ENCODE results near the gene AQP11. TPM values are rescaled to one million over a fixed set of nuclear protein-coding genes. Genes with fewer than 3 reads are reported as not detected.
"Not testable (repeated sequence)": the region's sequence is repeated elsewhere in the genome, so short reads cannot be mapped to it uniquely, and the experiment has no call there.

AQP11 gene
- polyA plus RNA-seq, 1 of the 3 experiments (the other 2 are of a cell fraction): 1.8 TPM

- Histone ChIP-seq H3K27ac (ENCODE audit: low read depth in 2 of 2, low read length in 1 of 2) (no peak overlapping the region; a peak in 1 of 4 replicates), H3K9me3 (no peaks in the 10 kb centered on the region), H3K27me3 (ENCODE audit: insufficient read depth) (no peaks in the 10 kb centered on the region), H3K9me2 (no peaks in the 10 kb centered on the region), H4K20me1 (ENCODE audit: insufficient read depth) (peaks cover 5% of the 10 kb centered on the region; the same call in 1 of the 2 replicates), H3K79me2 (ENCODE audit: insufficient read depth) (peaks cover 98% of the 10 kb centered on the region), H2AFZ (ENCODE audit: low read depth) (no peak overlapping the region), H3K4me3 (ENCODE audit: low read depth in 2 of 2, low read length in 1 of 2) (no peak overlapping the region), H3F3A (replicated peaks; ENCODE audit: insufficient read depth) (no peaks in the 10 kb centered on the region), H3K4me2 (no peak overlapping the region), H3K4me1 (ENCODE audit: control insufficient read depth in 1 of 2, insufficient read depth in 2 of 2, low read depth in 1 of 2, low read length in 1 of 2) (no peaks in the 10 kb centered on the region; a peak in 1 of 4 replicates), H3K9ac (no peak overlapping the region), H3K36me3 (replicated peaks in 1 of 2; ENCODE audit: control insufficient read depth in 1 of 2, insufficient read depth in 2 of 2, low read length in 1 of 2) (peaks cover 23 to 31% of the 10 kb centered on the region in 2 experiments)
- DNase-seq: no peak
- TF ChIP-seq FOXJ3 (CRISPR knock-in tag; IDR thresholded peaks at IDR 0.05) (no peak), NFIC (IDR thresholded peaks at IDR 0.05; ENCODE audit: borderline replicate concordance) (no peak), MAX (IDR thresholded peaks at IDR 0.05; ENCODE audit: low read depth) (no peak), TEAD4 (IDR thresholded peaks at IDR 0.05; ENCODE audit: borderline replicate concordance, insufficient read depth) (no peak)
- ChIA-PET POLR2A (no interaction called here), CTCF (interaction anchor here (1.0 to 2.3 kb wide), 5 partner anchors 10 to 502 kb away, joined by 3 to 11 read pairs (median 3); partner anchors contain the start of gene MYO7A)
- 86% methylated on average over 4 of the region's 4 CpGs for WGBS (ENCODE audit: low lambda C conversion rate)
These were observed 40.5 kb downstream of the AQP11 start for GRCh38 chr11:77630157-77630710.

GRCh38 chr11:77633926-77634325 is 44.2 kb downstream of the AQP11 start:
- H3K9me2 ChIP-seq; POLR2A ChIA-PET; H3K27ac ChIP-seq (ENCODE audit: low read depth in 2 of 2, low read length in 1 of 2); H3F3A ChIP-seq (replicated peaks; ENCODE audit: insufficient read depth); H4K20me1 ChIP-seq (ENCODE audit: insufficient read depth); DNase-seq; H3K4me3 ChIP-seq (ENCODE audit: low read depth in 2 of 2, low read length in 1 of 2); H3K9me3 ChIP-seq; H3K9ac ChIP-seq; H3K27me3 ChIP-seq (ENCODE audit: insufficient read depth); H3K4me1 ChIP-seq (ENCODE audit: control insufficient read depth in 1 of 2, insufficient read depth in 2 of 2, low read depth in 1 of 2, low read length in 1 of 2); CTCF ChIA-PET; H2AFZ ChIP-seq (ENCODE audit: low read depth); H3K4me2 ChIP-seq: not testable (repeated sequence)
- Histone ChIP-seq H3K79me2 (ENCODE audit: insufficient read depth) (peaks cover 87% of the 10 kb centered on the region), H3K36me3 (replicated peaks in 1 of 2; ENCODE audit: control insufficient read depth in 1 of 2, insufficient read depth in 2 of 2, low read length in 1 of 2) (peaks cover 8 to 22% of the 10 kb centered on the region in 2 experiments)
- 92% methylated on average over 5 of the region's 5 CpGs for WGBS (ENCODE audit: low lambda C conversion rate)

- peak overlapping the region; percentile 79 to 92 for H3K4me3 ChIP-seq (ENCODE audit: low read depth in 2 of 2, low read length in 1 of 2)
- H3K9me3 ChIP-seq: no peaks in the 10 kb centered on the region
- no peaks in the 10 kb centered on the region for H3K27me3 ChIP-seq (ENCODE audit: insufficient read depth)
- POLR2A ChIA-PET: interaction anchor here (0.6 to 1.3 kb wide), 2 partner anchors 13 to 358 kb away, joined by 4 to 5 read pairs; partner anchors contain the start of gene INTS4
- H3K4me1 ChIP-seq (ENCODE audit: control insufficient read depth in 1 of 2, insufficient read depth in 2 of 2, low read depth in 1 of 2, low read length in 1 of 2): peaks cover 6 to 8% of the 10 kb centered on the region in 2 experiments; a peak in 3 of 4 replicates
- H3K9ac ChIP-seq: peak overlapping the region; percentile 93
- no peaks in the 10 kb centered on the region for H3F3A ChIP-seq (replicated peaks; ENCODE audit: insufficient read depth)
- no peaks in the 10 kb centered on the region for H3K9me2 ChIP-seq
- CTCF ChIA-PET: no interaction called here
- peak overlapping the region in 1 of 2 experiments; percentile 71; a peak in 2 of 4 replicates for H3K27ac ChIP-seq (ENCODE audit: low read depth in 2 of 2, low read length in 1 of 2)
- peak overlapping the region; percentile 94; the same call in 1 of the 2 replicates for H2AFZ ChIP-seq (ENCODE audit: low read depth)
- WGBS (ENCODE audit: low lambda C conversion rate): under 1% methylated on average over 14 of the region's 14 CpGs
- H4K20me1 ChIP-seq (ENCODE audit: insufficient read depth): no peaks in the 10 kb centered on the region
- H3K79me2 ChIP-seq (ENCODE audit: insufficient read depth): peaks cover 58% of the 10 kb centered on the region
- TF ChIP-seq MXI1 (IDR thresholded peaks at IDR 0.05; ENCODE audit: low read depth, low read length): peak; percentile 77
- no peak for TF ChIP-seq TCF12 (IDR thresholded peaks at IDR 0.05)
- peak; percentile 29; the same call in 1 of the 2 replicates for TF ChIP-seq MAX (IDR thresholded peaks at IDR 0.05; ENCODE audit: low read depth)
- TF ChIP-seq SIN3A (IDR thresholded peaks at IDR 0.05; ENCODE audit: borderline replicate concordance, low read depth, low read length): peak; percentile 63; the same call in 1 of the 2 replicates
- no peak for TF ChIP-seq RAD21 (IDR thresholded peaks at IDR 0.05; ENCODE audit: low read length)
- DNase-seq: peak; percentile 35
- peaks cover 5 to 9% of the 10 kb centered on the region in 2 experiments for H3K36me3 ChIP-seq (replicated peaks in 1 of 2; ENCODE audit: control insufficient read depth in 1 of 2, insufficient read depth in 2 of 2, low read length in 1 of 2)
- peak overlapping the region; percentile 94 for H3K4me2 ChIP-seq
These were observed 47.1 kb downstream of the AQP11 start for GRCh38 chr11:77636731-77637344.
